H9 (cell line): ENCODE results near the gene MPP1. TPM values are rescaled to one million over a fixed set of nuclear protein-coding genes. Genes with fewer than 3 reads are reported as not detected.

Experiments
- DNase-seq: peaks from one replicate; pipeline ENCODE4 v3.0.0-alpha.2; 2017
- H2AFZ ChIP-seq: one replicate; pipeline ENCODE4 v1.6.1; 2013; ENCODE audit warnings: mild to moderate bottlenecking, low read length, control low read depth, moderate library complexity
- H2AK5ac ChIP-seq: 2 replicates; pipeline ENCODE4 v1.6.1; 2013; ENCODE audit warnings: low read length, control low read depth, mixed read lengths; ENCODE audit not compliant: insufficient read length
- H2BK120ac ChIP-seq: one replicate; pipeline ENCODE4 v1.6.1; 2013; ENCODE audit warnings: low read depth, mild to moderate bottlenecking, low read length, control low read depth, inconsistent platforms; ENCODE audit not compliant: poor library complexity, severe bottlenecking
- H2BK12ac ChIP-seq: 2 replicates; pipeline ENCODE4 v1.6.1; 2013; ENCODE audit warnings: low read length, control low read depth, mixed read lengths, low read depth; ENCODE audit not compliant: insufficient read length
- H2BK15ac ChIP-seq: 2 replicates; pipeline ENCODE4 v1.6.1; 2013; ENCODE audit warnings: low read depth, low read length, control low read depth
- H2BK20ac ChIP-seq: one replicate; pipeline ENCODE4 v1.6.1; 2013; ENCODE audit warnings: low read depth, mild to moderate bottlenecking, low read length, control low read depth, inconsistent platforms; ENCODE audit not compliant: poor library complexity, severe bottlenecking
- H2BK5ac ChIP-seq: 2 replicates; pipeline ENCODE4 v1.6.1; 2013; ENCODE audit warnings: low read length, control low read depth, mixed read lengths; ENCODE audit not compliant: insufficient read length
- H3K14ac ChIP-seq: 2 replicates; pipeline ENCODE4 v1.6.1; 2013; ENCODE audit warnings: low read length, control low read depth; ENCODE audit not compliant: insufficient read depth
- H3K18ac ChIP-seq: 2 replicates; pipeline ENCODE4 v1.6.1; 2013; ENCODE audit warnings: low read depth, mild to moderate bottlenecking, mixed read lengths, low read length, control low read depth; ENCODE audit not compliant: insufficient read length
- H3K23ac ChIP-seq: 2 replicates; pipeline ENCODE4 v1.6.1; 2013; ENCODE audit warnings: low read length, control low read depth, mixed read lengths, low read depth; ENCODE audit not compliant: insufficient read length
- H3K23me2 ChIP-seq: 2 replicates; pipeline ENCODE4 v1.6.1; 2013; ENCODE audit warnings: low read depth, mild to moderate bottlenecking, mixed read lengths, low read length, control low read depth; ENCODE audit not compliant: insufficient read length, poor library complexity, severe bottlenecking
- H3K27ac ChIP-seq: 2 replicates; pipeline ENCODE4 v1.5.1; 2013; ENCODE audit warnings: low read length, control low read depth, mixed read lengths, low read depth; ENCODE audit not compliant: insufficient read length
- H3K27me3 ChIP-seq: 2 replicates; pipeline ENCODE4 v1.6.1; 2013; ENCODE audit warnings: low read length, control low read depth, inconsistent platforms; ENCODE audit not compliant: insufficient read depth
- H3K4ac ChIP-seq: 2 replicates; pipeline ENCODE4 v1.6.1; 2013; ENCODE audit warnings: low read depth, mild to moderate bottlenecking, control low read depth, inconsistent platforms, low read length, moderate library complexity
- H3K4me1 ChIP-seq: 2 replicates; pipeline ENCODE4 v1.6.1; 2013; ENCODE audit warnings: low read length, control low read depth, inconsistent platforms; ENCODE audit not compliant: insufficient read depth
- H3K4me2 ChIP-seq: 2 replicates; pipeline ENCODE4 v1.6.1; 2013; ENCODE audit warnings: low read length, control low read depth, mixed read lengths; ENCODE audit not compliant: insufficient read length, insufficient read depth
- H3K56ac ChIP-seq: 2 replicates; pipeline ENCODE4 v1.6.1; 2013; ENCODE audit warnings: low read depth, mild to moderate bottlenecking, mixed read lengths, low read length, control low read depth; ENCODE audit not compliant: insufficient read length
- H3K79me1 ChIP-seq: 2 replicates; pipeline ENCODE4 v1.6.1; 2013; ENCODE audit warnings: low read depth, mild to moderate bottlenecking, moderate library complexity, low read length, control low read depth, inconsistent platforms; ENCODE audit not compliant: insufficient read depth, poor library complexity, severe bottlenecking
- H3K79me2 ChIP-seq: 2 replicates; pipeline ENCODE4 v1.6.1; 2013; ENCODE audit warnings: low read length, control low read depth, inconsistent platforms; ENCODE audit not compliant: insufficient read depth
- H3K9ac ChIP-seq: 2 replicates; pipeline ENCODE4 v1.6.1; 2013; ENCODE audit warnings: low read length, control low read depth, mixed read lengths; ENCODE audit not compliant: insufficient read length; ENCODE audit errors: extremely low read depth
- H3K9me3 ChIP-seq: one replicate; pipeline ENCODE4 v1.6.1; 2013; ENCODE audit warnings: low read depth, low read length, inconsistent platforms; ENCODE audit not compliant: control insufficient read depth
- H3T11ph ChIP-seq: one replicate; pipeline ENCODE4 v1.6.1; 2013; ENCODE audit warnings: mild to moderate bottlenecking, low read length, control low read depth, inconsistent platforms
- H4K20me1 ChIP-seq: one replicate; pipeline ENCODE4 v1.6.1; 2013; ENCODE audit not compliant: control insufficient read depth, insufficient read length, insufficient read depth
- H4K5ac ChIP-seq: 2 replicates; pipeline ENCODE4 v1.6.1; 2013; ENCODE audit warnings: low read depth, mild to moderate bottlenecking, mixed read lengths, low read length, control low read depth; ENCODE audit not compliant: insufficient read length
- H4K8ac ChIP-seq: replicated peaks from 2 replicates; pipeline ENCODE4 v1.6.1; 2013; ENCODE audit warnings: low read length, control low read depth, mixed read lengths, low read depth; ENCODE audit not compliant: insufficient read length
- H4K91ac ChIP-seq: 2 replicates; pipeline ENCODE4 v1.6.1; 2013; ENCODE audit warnings: low read depth, mild to moderate bottlenecking, moderate library complexity, mixed read lengths, low read length, control low read depth; ENCODE audit not compliant: insufficient read length
- H3K27ac Mint-ChIP-seq, 3 experiments: 2 replicates in 2 of 3; 3 replicates in 1 of 3; pipeline ENCODE4 v1.8.0; 2020 to 2021; ENCODE audit warnings: mixed read lengths in 3 of 3, mild to moderate bottlenecking in 1 of 3, moderate library complexity in 1 of 3
- H3K27me3 Mint-ChIP-seq: 2 replicates; pipeline ENCODE4 v1.8.0; 2021; ENCODE audit warnings: low read depth, mild to moderate bottlenecking, moderate library complexity, mixed read lengths
- H3K36me3 Mint-ChIP-seq, 3 experiments: 2 replicates in 2 of 3; 3 replicates in 1 of 3; pipeline ENCODE4 v1.8.0; 2020 to 2021; ENCODE audit warnings: low read depth in 3 of 3, mixed read lengths in 3 of 3; ENCODE audit not compliant: insufficient read depth in 1 of 3
- H3K4me1 Mint-ChIP-seq, 2 experiments: 2 replicates each; pipeline ENCODE4 v1.8.0; 2020; ENCODE audit warnings: mixed read lengths in 2 of 2
- H3K4me3 Mint-ChIP-seq, 2 experiments: 2 replicates in 1 of 2; 3 replicates in 1 of 2; pipeline ENCODE4 v1.8.0; 2020 to 2021; ENCODE audit warnings: mild to moderate bottlenecking in 2 of 2, mixed read lengths in 2 of 2, moderate library complexity in 1 of 2
- H3K9me3 Mint-ChIP-seq, 2 experiments: 2 replicates in 1 of 2; 3 replicates in 1 of 2; pipeline ENCODE4 v1.8.0; 2020; ENCODE audit warnings: mild to moderate bottlenecking in 2 of 2, mixed read lengths in 2 of 2, moderate library complexity in 1 of 2
- WGBS: extraction: QIAGEN DNeasy Blood & Tissue Kit; methylation state at CpG from one replicate; pipeline ENCODE4 v1.1.7; 2013; ENCODE audit warnings: missing lambda C conversion rate, low lambda C conversion rate, mixed read lengths; ENCODE audit not compliant: insufficient read length; ENCODE audit errors: extremely low coverage; 5-methylcytosine and 5-hydroxymethylcytosine counted together
- total RNA-seq: library from RNA; stranded (reverse); gene quantifications from 2 replicates; pipeline ENCODE4 v1.2.1, GENCODE V29; 2021
- TF ChIP-seq, protein P1 (sequence below): fragments of 200-600 bp; sonication (generic); conservative IDR thresholded peaks from 3 replicates; pipeline ENCODE4 v1.8.0; 2021; ENCODE audit warnings: antibody characterized with exemption, mild to moderate bottlenecking

MPP1 gene
- total RNA-seq, 1 experiment from 2014 or later = 17.9 TPM

DNA sequence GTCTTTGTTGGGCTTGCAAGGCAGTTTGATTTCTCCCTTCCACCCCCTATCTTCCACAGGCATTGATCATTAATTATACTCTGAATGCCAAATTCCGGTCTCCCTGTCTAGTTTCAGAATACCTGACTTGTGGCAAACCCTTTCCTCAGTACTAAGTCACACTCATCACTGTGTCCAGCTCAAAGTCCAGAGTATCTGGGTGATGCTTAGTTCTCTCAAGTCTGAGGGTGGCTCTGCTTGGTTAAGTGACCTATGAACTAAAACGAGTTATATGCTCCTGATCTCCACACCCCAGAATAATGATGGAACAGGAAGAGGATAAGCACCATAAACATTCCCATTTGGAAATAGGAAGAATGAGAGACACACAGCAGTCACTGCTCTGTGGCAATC is 22.7 kb upstream of the MPP1 start:
- Histone ChIP-seq H3K79me1 (no peaks in the 10 kb centered on the region), H3K56ac (no peak overlapping the region), H4K20me1 (no peaks in the 10 kb centered on the region), H3K14ac (no peak overlapping the region), H3K9me3 (peaks cover 39% of the 10 kb centered on the region), H3K23ac (no peak overlapping the region), H2BK12ac (no peak overlapping the region), H2BK15ac (no peak overlapping the region), H3K4me1 (no peaks in the 10 kb centered on the region; the same call in 1 of the 2 replicates), H3T11ph (no peak overlapping the region), H3K23me2 (no peaks in the 10 kb centered on the region), H3K27ac (no peak overlapping the region), H3K9ac (no peak overlapping the region), H2BK5ac (no peak overlapping the region), H4K8ac (no peak overlapping the region), H4K91ac (no peak overlapping the region), H2AK5ac (no peak overlapping the region), H2BK120ac (no peak overlapping the region), H3K4ac (no peak overlapping the region), H2BK20ac (no peak overlapping the region), H4K5ac (no peak overlapping the region), H3K79me2 (no peaks in the 10 kb centered on the region), H2AFZ (no peak overlapping the region), H3K4me2 (no peak overlapping the region), H3K27me3 (no peaks in the 10 kb centered on the region), H3K18ac (no peak overlapping the region)
- peaks cover 0 to 4% (median 1%) of the 10 kb centered on the region in 3 experiments; a peak in 5 of 7 replicates for H3K36me3 Mint-ChIP-seq
- no peak overlapping the region for H3K27ac Mint-ChIP-seq
- peaks cover 63 to 64% of the 10 kb centered on the region in 2 experiments for H3K9me3 Mint-ChIP-seq
- H3K4me3 Mint-ChIP-seq = no peak overlapping the region
- DNase-seq = no peak
- no peaks in the 10 kb centered on the region; the same call in none of the 2 replicates for H3K27me3 Mint-ChIP-seq
- peaks cover 0 to 8% of the 10 kb centered on the region in 2 experiments; a peak in 1 of 4 replicates for H3K4me1 Mint-ChIP-seq
- TF ChIP-seq, protein P1, sequence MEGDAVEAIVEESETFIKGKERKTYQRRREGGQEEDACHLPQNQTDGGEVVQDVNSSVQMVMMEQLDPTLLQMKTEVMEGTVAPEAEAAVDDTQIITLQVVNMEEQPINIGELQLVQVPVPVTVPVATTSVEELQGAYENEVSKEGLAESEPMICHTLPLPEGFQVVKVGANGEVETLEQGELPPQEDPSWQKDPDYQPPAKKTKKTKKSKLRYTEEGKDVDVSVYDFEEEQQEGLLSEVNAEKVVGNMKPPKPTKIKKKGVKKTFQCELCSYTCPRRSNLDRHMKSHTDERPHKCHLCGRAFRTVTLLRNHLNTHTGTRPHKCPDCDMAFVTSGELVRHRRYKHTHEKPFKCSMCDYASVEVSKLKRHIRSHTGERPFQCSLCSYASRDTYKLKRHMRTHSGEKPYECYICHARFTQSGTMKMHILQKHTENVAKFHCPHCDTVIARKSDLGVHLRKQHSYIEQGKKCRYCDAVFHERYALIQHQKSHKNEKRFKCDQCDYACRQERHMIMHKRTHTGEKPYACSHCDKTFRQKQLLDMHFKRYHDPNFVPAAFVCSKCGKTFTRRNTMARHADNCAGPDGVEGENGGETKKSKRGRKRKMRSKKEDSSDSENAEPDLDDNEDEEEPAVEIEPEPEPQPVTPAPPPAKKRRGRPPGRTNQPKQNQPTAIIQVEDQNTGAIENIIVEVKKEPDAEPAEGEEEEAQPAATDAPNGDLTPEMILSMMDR = no peak
- WGBS = no CpG with 5 or more reads among the region's 2 CpGs
